HEK293 (cell line): Measurements from ENCODE around the gene GATAD2A.

ENCODE experiments used
- AEBP2 ChIP-seq: fragments of 450-650 bp; formaldehyde crosslinking; IDR thresholded peaks from 2 replicates; pipeline ENCODE4 v1.5.1; 2016; ENCODE audit warnings: missing biosample characterization, missing genetic modification characterization, borderline replicate concordance
- ATF2 ChIP-seq: fragments of 450-650 bp; formaldehyde crosslinking; IDR thresholded peaks from 2 replicates; pipeline ENCODE4 v1.5.1; 2016; ENCODE audit warnings: missing biosample characterization, missing genetic modification characterization, low read depth
- HOXA7 ChIP-seq: sonication (generic); formaldehyde crosslinking; IDR thresholded peaks from 2 replicates; pipeline ENCODE4 v1.8.1; 2022; ENCODE audit warnings: missing genetic modification reagents, borderline replicate concordance
- KLF10 ChIP-seq: fragments of 450-650 bp; IDR thresholded peaks from 2 replicates; pipeline ENCODE4 v1.5.1; 2018; ENCODE audit warnings: missing biosample characterization, mild to moderate bottlenecking, missing genetic modification characterization
- KLF7 ChIP-seq: fragments of 450-650 bp; formaldehyde crosslinking; IDR thresholded peaks from 2 replicates; pipeline ENCODE4 v1.5.1; 2016; ENCODE audit warnings: missing biosample characterization, missing genetic modification characterization, borderline replicate concordance
- PRDM1 ChIP-seq: fragments of 450-650 bp; formaldehyde crosslinking; IDR thresholded peaks from 2 replicates; pipeline ENCODE4; 2016; ENCODE audit warnings: missing biosample characterization, missing genetic modification characterization
- RBAK ChIP-seq: fragments of 450-650 bp; formaldehyde crosslinking; IDR thresholded peaks from 2 replicates; pipeline ENCODE4 v1.5.1; 2016; ENCODE audit warnings: missing biosample characterization, missing genetic modification characterization
- REPIN1 ChIP-seq: fragments of 450-650 bp; formaldehyde crosslinking; IDR thresholded peaks from 2 replicates; pipeline ENCODE4 v1.5.1; 2017; ENCODE audit warnings: missing biosample characterization, missing genetic modification characterization, low read depth
- SCRT2 ChIP-seq: fragments of 450-650 bp; formaldehyde crosslinking; IDR thresholded peaks from 2 replicates; pipeline ENCODE4 v1.5.1; 2016; ENCODE audit warnings: missing biosample characterization, missing genetic modification characterization
- SETDB1 ChIP-seq: IDR thresholded peaks from one replicate; pipeline ENCODE4 v1.6.1; 2017; ENCODE audit warnings: mild to moderate bottlenecking, low read length, moderate library complexity, mixed read lengths; ENCODE audit not compliant: insufficient read length
- SP7 ChIP-seq: fragments of 450-650 bp; formaldehyde crosslinking; IDR thresholded peaks from 2 replicates; pipeline ENCODE4 v1.5.1; 2016; ENCODE audit warnings: missing biosample characterization, missing genetic modification characterization
- TCF7L2 ChIP-seq: IDR thresholded peaks from 2 replicates; pipeline ENCODE4 v1.6.1; 2011; ENCODE audit warnings: low read depth, mild to moderate bottlenecking, inconsistent platforms, low read length, moderate library complexity, borderline replicate concordance
- TSHZ1 ChIP-seq: fragments of 450-650 bp; formaldehyde crosslinking; IDR thresholded peaks from 2 replicates; pipeline ENCODE4 v1.5.1; 2016; ENCODE audit warnings: missing biosample characterization, missing genetic modification characterization, borderline replicate concordance
- YY1 ChIP-seq: fragments of 450-650 bp; formaldehyde crosslinking; IDR thresholded peaks from 2 replicates; pipeline ENCODE4 v1.5.1; 2018; ENCODE audit warnings: missing biosample characterization, missing genetic modification characterization
- ZIC2 ChIP-seq: fragments of 450-650 bp; formaldehyde crosslinking; IDR thresholded peaks from 2 replicates; pipeline ENCODE4 v1.5.1; 2016; ENCODE audit warnings: missing biosample characterization, missing genetic modification characterization
- ZNF148 ChIP-seq: fragments of 450-650 bp; formaldehyde crosslinking; IDR thresholded peaks from 2 replicates; pipeline ENCODE4 v1.5.0; 2017; ENCODE audit warnings: missing biosample characterization, missing genetic modification characterization, borderline replicate concordance
- ZNF175 ChIP-seq: fragments of 450-650 bp; formaldehyde crosslinking; IDR thresholded peaks from 2 replicates; pipeline ENCODE4 v1.5.1; 2016; ENCODE audit warnings: missing biosample characterization, missing genetic modification characterization
- ZNF24 ChIP-seq: fragments of 450-650 bp; formaldehyde crosslinking; IDR thresholded peaks from 2 replicates; pipeline ENCODE4 v1.5.1; 2016; ENCODE audit warnings: missing biosample characterization, missing genetic modification characterization
- ZNF280D ChIP-seq: fragments of 450-650 bp; formaldehyde crosslinking; IDR thresholded peaks from 2 replicates; pipeline ENCODE4 v1.5.1; 2016; ENCODE audit warnings: missing biosample characterization, missing genetic modification characterization
- ZNF433 ChIP-seq: fragments of 450-650 bp; formaldehyde crosslinking; IDR thresholded peaks from 2 replicates; pipeline ENCODE4 v1.5.1; 2016; ENCODE audit warnings: missing biosample characterization, missing genetic modification characterization, low read depth
- ZNF449 ChIP-seq: fragments of 450-650 bp; formaldehyde crosslinking; IDR thresholded peaks from 2 replicates; pipeline ENCODE4 v1.5.1; 2017; ENCODE audit warnings: missing biosample characterization, mild to moderate bottlenecking, missing genetic modification characterization, moderate library complexity
- ZNF529 ChIP-seq: fragments of 450-650 bp; formaldehyde crosslinking; IDR thresholded peaks from 2 replicates; pipeline ENCODE4 v1.5.1; 2017; ENCODE audit warnings: missing genetic modification characterization, missing biosample characterization; ENCODE audit not compliant: insufficient replicate concordance
- ZNF664 ChIP-seq: fragments of 450-650 bp; formaldehyde crosslinking; IDR thresholded peaks from 2 replicates; pipeline ENCODE4 v1.5.1; 2016; ENCODE audit warnings: missing biosample characterization, missing genetic modification characterization
- ZNF670 ChIP-seq: fragments of 450-650 bp; formaldehyde crosslinking; IDR thresholded peaks from 2 replicates; pipeline ENCODE4 v1.5.1; 2016; ENCODE audit warnings: missing biosample characterization, missing genetic modification characterization, low read depth
- ZNF768 ChIP-seq: fragments of 450-650 bp; formaldehyde crosslinking; IDR thresholded peaks from 2 replicates; pipeline ENCODE4 v1.5.1; 2018; ENCODE audit warnings: missing biosample characterization, mild to moderate bottlenecking, missing genetic modification characterization

GATAD2A gene

GRCh38 chr19:19488875-19489690 is 83.6 kb downstream of the GATAD2A start (continued):
- TF ChIP-seq ZNF433 (tag by site-specific recombination) (no peak), SCRT2 (tag by site-specific recombination) (peak; percentile 62), ZIC2 (tag by site-specific recombination) (peak; percentile 72), REPIN1 (tag by site-specific recombination) (no peak), ZNF529 (tag by site-specific recombination) (no peak), ZNF670 (tag by site-specific recombination) (no peak), HOXA7 (no peak), KLF10 (tag by site-specific recombination) (no peak), RBAK (tag by site-specific recombination) (no peak), SETDB1 (no peak), ZNF175 (tag by site-specific recombination) (no peak), TCF7L2 (no peak), ZNF768 (tag by site-specific recombination) (no peak), PRDM1 (0 out of 2 replicates have a peak, but pooled peaks have one; percentile 5), SP7 (tag by site-specific recombination) (peak; percentile 13; the same call in 1 of the 2 replicates), ZNF449 (no peak), ZNF24 (tag by site-specific recombination) (no peak), AEBP2 (tag by site-specific recombination) (no peak), ZNF280D (tag by site-specific recombination) (no peak), ZNF664 (tag by site-specific recombination) (no peak), ZNF148 (tag by site-specific recombination) (no peak), YY1 (tag by site-specific recombination) (peak; percentile 46; the same call in 1 of the 2 replicates), ATF2 (tag by site-specific recombination) (peak; percentile 93), KLF7 (no peak), TSHZ1 (tag by site-specific recombination) (no peak)
